Camera-type eye (tissue), 1 donor: ENCODE results near the gene CKM. TPM values are rescaled to one million over a fixed set of nuclear protein-coding genes. Genes with fewer than 3 reads are reported as not detected.

Experiments
- total RNA-seq: library from RNA; depleted of rRNA; stranded (reverse); fragments of >200 nt; gene quantifications from one replicate; pipeline ENCODE4 v1.2.3, GENCODE V29; 2014

Gene CKM
- total RNA-seq = 122 TPM

DNA sequence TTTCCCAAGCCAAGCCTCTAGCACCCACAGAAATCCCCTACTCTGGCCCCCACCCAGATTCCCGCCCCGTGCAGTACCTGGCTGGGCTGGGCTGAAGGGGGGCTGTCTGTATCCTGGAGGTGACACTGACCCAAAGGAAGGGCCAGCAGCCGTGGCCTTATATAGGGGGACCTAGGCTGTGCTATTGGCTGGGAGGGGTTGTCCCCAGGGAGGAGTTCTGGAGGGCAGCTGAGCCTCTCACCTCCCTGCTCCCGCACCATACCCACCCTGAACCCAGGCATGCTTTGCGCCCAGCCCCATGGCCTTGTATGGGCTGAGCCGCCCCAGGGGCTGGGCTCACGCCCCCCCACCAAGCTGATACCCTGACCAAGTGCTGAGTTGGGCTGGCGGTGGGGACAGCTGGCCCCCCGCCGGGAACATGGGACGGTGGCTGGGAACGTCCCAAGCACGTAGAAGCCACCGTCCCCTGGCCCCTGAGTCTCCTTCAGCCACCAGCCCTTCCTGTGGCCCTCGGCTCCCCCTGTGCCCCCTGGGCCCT lies at the start of gene CKM:
Gene CKM (minus strand): TSS at position 132 of the 538 bp plus-strand sequence. CDS start 3,162 bp downstream, outside the sequence.

DNA sequence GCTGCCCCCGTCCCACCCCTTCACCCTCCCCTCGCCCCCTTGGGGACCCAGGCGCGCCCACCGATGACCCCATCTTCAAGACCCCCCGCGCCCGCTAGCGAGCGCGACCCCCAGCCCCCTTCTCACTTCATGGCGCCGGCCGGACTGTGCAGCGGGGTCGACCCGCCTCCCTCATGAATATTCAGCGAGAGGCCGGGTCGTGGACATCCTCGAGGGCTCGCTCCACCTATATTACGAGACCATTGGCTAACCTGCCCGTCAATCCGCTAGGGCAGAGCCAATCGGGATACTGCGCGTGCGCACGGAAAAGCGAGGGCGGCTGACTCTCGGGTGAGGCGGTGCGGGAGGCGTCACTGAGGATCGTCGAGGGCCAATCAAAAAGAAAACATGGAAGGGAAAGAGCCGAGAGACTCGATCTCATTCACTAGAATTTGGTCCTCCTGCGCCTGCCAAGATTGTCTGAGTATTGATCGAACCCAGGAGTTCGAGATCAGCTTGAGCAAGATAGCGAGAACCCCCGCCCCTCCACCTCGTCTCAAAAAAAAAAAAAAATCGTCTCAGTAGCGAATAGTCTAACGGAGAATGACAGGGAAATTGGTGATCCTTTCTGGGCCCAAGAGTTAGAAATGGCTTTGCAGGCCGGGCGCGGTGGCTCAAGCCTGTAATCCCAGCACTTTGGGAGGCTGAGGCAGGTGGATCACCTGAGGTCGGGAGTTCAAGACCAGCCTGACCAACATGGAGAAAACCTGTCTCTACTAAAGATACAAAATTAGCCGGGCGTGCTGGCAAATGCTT lies 47.9 kb upstream of the CKM start, which contains the start of gene ERCC2:
Gene ERCC2 (minus strand): TSS at position 164 of the 795 bp plus-strand sequence. CDS start 33 bp downstream, at position 131.

GRCh38 chr19:45340232-45340898 lies 17.7 kb upstream of the CKM start, which contains the start of gene KLC3:
Gene KLC3, plus strand, starts transcription at chr19:45340750. Its CDS starts 4,792 bp downstream, at chr19:45345542.

Other genes with a start within 250 kb of the CKM start
- 0.71 TPM for gene ZNF296, start 246.4 kb downstream of the CKM start, total RNA-seq
- gene GEMIN7, start 243.6 kb downstream of the CKM start, total RNA-seq = 17.5 TPM
- 48.3 TPM for gene PPP1R37, start 229.7 kb downstream of the CKM start, total RNA-seq
- 0.60 TPM for gene NKPD1, start 161.9 kb downstream of the CKM start, total RNA-seq
- 13.2 TPM for gene TRAPPC6A, start 144.6 kb downstream of the CKM start, total RNA-seq
- gene BLOC1S3, start 144.1 kb downstream of the CKM start, total RNA-seq = 7.8 TPM
- gene EXOC3L2, start 77.5 kb downstream of the CKM start, total RNA-seq = 3.5 TPM
- gene MARK4, start 71.6 kb downstream of the CKM start, total RNA-seq = 35.6 TPM
- gene KLC3, start 17.9 kb upstream of the CKM start, total RNA-seq = 1.8 TPM
- gene ERCC2, start 47.7 kb upstream of the CKM start, total RNA-seq = 19.9 TPM
- gene PPP1R13L, start 82.2 kb upstream of the CKM start, total RNA-seq = 6.9 TPM
- 5.7 TPM for gene POLR1G, start 83.8 kb upstream of the CKM start, total RNA-seq
- gene ERCC1, start 101.0 kb upstream of the CKM start, total RNA-seq = 74.1 TPM
- 11.5 TPM for gene FOSB, start 145.1 kb upstream of the CKM start, total RNA-seq
- gene RTN2, start 174.2 kb upstream of the CKM start, total RNA-seq = 29.7 TPM
- 2.1 TPM for gene PPM1N, start 175.6 kb upstream of the CKM start, total RNA-seq
- 35.2 TPM for gene VASP, start 184.6 kb upstream of the CKM start, total RNA-seq